GM19239 (cell line): ENCODE measurements around the gene SHF.
A peak's percentile ranks its signal among the peaks of the same experiment; 100 is the strongest.
"Not testable (repeated sequence)": the region's sequence is repeated elsewhere in the genome, so short reads cannot be mapped to it uniquely, and the experiment has no call there.

Source experiments
- DNase-seq: peaks from one replicate; pipeline ENCODE4 v3.0.0; 2011; ENCODE audit warnings: low spot score; ENCODE audit not compliant: insufficient read length
- FAIRE-seq: peaks from 2 replicates; lab custom pipeline; 2011; peaks lifted over from hg19 to GRCh38; lab: Jason Lieb, UNC

The SHF gene

DNA sequence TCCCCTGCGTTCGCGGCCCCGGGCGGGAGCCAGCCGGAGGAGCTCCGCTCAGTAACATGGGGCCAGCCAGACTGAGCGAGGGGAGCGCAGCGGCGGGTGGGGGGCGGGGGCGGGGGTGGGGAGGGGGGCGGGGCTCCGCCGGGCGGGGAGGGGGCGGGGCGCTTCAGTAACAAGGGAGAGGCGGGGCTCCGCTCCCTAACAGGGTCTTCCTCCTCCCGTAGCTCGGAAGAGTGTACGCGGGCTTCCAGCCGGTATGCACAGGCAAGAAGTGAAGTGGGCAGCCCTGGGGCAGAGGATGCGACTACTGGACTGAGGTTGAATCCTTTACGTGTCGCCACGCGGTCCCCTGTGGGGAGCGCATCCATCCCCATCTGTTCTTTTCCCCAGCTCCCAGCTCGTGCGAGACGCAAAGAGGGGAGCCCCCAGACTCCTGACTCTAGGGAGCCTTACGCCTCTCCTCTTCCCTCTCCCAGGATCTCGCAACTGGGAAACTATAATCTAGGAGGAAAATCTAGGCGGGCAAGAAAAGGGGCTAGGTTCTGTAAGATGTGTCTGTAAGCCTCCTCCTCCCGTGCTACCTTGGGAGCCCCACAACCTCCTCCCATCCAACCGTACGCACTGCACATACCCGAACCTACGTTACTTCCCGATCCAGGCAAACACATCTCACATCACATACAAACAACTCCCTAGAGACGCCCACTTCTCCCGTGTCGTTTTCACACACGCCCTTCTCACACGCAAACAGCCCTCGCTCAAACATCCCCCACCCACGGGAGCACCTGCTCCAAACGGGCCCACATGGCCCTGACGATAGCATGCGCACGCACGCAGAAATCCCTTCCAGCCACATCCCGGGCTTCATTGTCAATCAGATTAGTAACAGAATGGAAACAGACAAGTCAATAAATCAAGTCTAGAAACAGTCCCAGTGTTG, at the start of gene SHF:
TSS of gene SHF (minus strand) at position 73 of the 937 bp plus-strand sequence. CDS start at position 58, 15 bp downstream.
- peak; percentile 39 for FAIRE-seq
- DNase-seq = no peak

- FAIRE-seq, DNase-seq: not testable (repeated sequence)
Observed at GRCh38 chr15:45236806-45237205, 49.0 kb upstream of the SHF start.

DNA sequence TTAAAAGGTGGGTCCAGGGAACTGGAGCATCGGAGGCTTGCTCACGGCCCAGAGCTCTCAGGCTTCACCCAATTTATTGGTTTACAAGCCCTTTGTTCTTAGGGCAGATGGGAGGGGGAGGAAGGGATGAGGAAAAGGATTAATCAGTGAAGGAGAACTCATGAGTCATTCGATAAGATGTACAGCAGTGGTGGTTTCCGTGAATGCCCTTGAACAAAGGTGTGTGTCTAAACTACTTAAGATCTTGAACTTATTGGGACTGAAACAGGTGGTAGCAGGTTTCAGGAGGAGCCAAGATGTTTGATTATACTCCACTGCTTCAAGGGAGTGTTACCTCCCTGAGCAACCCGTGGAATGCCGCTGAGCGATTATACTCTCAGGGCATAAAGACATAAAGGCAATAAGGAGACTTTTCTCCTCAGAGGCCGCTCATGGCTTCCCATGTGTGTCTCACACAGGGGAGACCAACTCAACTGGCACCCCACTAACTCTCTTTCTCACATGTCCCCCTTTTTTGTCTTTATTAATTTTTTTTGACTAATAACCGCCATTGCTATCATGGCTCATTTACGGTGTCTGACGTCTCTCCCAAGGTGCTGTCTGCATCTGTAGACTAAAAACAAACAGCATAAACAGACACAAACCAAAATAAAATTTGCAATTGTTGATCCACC, 46.9 kb upstream of the SHF start:
- DNase-seq (no peak), FAIRE-seq (no peak)

GRCh38 chr15:45231864-45232562, 44.2 kb upstream of the SHF start:
- DNase-seq = no peak
- no peak for FAIRE-seq

- DNase-seq (no peak), FAIRE-seq (no peak)
Observed at GRCh38 chr15:45231132-45231531, 43.4 kb upstream of the SHF start.

DNA sequence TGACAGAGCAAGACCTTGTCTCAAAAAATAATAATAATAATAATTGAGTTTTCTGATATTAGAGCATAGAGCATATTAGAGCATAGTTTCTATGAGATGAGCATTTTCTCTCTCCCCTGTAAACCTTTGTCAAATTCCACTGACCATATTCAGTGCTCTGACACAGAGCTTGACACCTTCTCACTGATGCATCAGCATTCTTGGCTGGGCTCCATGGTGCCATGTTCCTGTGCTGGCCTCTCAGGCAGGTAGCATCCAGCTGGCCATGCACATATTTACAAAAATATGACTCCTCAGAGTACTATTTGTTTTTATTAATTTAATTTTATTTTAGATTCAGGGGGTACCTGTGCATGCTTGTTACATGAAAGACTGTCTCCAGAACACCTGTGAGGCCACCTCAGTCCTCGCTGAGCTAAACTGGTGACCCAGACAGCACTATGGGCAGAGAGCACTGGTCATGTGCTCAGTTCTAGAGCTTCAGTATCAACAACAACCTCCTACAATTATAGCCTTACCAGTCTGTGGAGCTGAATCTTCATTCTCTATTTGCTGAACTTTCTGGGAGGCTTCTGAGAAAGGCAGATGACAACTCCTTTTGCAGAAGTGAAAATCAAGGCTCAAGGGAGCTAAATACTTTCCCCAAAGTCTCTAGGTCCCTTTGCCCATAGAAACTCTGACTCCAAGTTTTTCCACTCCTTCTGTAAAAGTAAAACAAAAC, 42.6 kb upstream of the SHF start:
- FAIRE-seq (no peak), DNase-seq (no peak)

DNA sequence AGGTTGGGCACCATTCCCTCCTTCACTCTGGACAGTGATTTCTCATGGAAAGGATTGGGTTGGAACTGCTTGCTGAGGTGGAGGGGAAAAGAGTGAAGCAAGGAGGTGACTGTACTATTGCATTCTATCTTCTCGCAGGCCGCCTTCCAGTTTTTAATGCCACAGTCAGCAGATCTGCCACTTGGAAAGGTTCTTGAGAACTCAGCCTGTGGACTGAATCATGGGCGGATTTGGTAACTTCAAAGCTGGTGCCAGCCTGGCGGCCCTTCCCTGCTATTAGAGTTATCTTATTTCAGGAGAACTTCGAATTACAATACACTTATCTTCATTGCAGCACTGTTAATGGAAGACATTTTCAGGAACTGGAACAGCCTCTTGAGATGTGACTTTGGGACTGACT, 41.2 kb upstream of the SHF start:
- DNase-seq (no peak), FAIRE-seq (no peak)

DNA sequence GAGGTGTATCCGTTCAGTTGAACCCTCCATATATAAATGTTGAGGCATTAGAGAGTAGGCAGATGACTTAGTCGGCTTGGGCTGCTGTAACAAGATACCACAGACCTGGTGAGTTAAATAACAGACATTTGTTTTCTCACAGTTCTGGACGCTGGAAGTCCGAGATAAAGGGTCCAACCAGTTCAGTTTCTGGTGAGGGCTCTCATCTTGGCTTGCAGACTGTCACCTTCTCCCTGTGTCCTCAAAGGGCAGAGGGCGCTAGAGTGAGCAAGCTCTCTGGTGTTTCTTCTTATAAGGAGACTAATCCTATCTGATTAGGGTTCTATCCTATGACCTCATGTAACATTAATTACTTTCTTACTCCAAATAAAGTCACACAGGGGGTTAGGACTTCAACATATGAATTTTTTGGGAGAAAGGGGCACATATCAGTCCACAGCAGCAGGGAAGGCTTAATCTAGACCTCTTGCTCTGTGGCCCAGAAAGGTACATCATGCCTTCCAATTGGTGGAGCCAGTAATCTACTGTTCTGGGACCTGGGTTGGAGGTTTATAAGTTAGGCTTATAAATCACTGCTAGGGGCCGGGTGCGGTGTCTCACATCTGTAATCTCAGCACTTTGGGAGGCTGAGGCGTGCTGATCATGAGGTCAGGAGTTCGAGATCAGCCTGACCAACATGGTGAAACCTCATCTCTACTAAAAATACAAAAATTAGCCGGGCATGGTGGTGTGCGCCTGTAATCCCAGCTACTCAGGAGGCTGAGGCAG, 37.9 kb upstream of the SHF start:
- DNase-seq (no peak), FAIRE-seq (no peak)

DNA sequence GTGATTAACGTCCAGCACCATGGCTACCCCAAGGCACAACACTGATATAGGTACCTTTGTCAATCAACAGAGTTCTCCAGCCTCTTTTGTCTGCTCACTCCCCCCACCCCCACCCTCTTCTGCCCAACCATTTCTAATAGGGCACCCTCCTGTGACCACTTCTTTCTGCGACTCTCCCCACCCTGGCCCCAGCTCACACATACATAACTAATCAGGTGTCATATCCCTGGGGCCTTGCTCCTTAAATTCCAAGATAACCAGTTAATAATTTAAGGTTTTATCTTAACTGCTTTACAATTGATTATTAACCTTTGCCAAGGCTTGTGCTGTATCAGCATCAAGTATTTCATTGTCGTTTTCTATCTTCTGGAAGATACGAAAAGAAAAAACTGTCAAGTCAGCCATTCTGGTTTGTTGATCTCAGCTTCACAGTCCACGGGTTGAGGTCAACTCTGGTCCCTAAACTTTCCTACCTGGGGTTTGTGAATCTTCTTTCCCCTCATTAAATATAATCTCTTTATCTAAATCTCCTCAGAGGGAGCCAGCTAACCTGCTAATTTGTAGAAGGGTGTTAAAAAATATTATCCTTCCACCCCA, 37.0 kb upstream of the SHF start:
- FAIRE-seq (no peak), DNase-seq (no peak)

- no peak for FAIRE-seq
- no peak for DNase-seq
Observed at GRCh38 chr15:45221967-45222366, 34.2 kb upstream of the SHF start.

- no peak for DNase-seq
- no peak for FAIRE-seq
Observed at GRCh38 chr15:45221053-45221599, 33.4 kb upstream of the SHF start.

GRCh38 chr15:45212493-45212892, 24.7 kb upstream of the SHF start:
- DNase-seq = no peak
- no peak for FAIRE-seq

- DNase-seq = no peak
- peak; percentile 75 for FAIRE-seq
Observed at GRCh38 chr15:45205192-45205591, 17.4 kb upstream of the SHF start.

GRCh38 chr15:45203182-45203581, 15.4 kb upstream of the SHF start:
- FAIRE-seq (no peak), DNase-seq (no peak)

DNA sequence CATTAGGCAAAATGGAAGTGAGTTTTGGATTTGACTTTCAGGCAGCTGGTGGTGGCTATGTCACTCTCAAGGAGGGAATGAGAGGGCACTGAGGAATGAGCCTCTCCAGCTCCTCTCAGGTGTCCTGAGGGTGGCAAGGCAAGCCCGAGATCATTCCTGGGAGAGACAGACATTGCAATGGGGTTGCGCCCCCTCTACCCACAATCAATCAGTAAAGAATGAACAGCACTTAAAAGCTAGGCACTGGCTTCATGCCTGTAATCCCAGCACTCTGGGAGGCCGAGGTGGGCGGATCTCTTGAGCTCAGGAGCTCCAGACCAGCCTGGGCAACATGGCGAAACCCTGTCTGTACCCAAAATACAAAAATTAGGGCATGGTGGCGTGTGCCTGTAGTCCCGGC, 14.1 kb upstream of the SHF start:
- no peak for FAIRE-seq
- DNase-seq = no peak

GRCh38 chr15:45201557-45201859, 13.7 kb upstream of the SHF start:
- FAIRE-seq = no peak
- DNase-seq = no peak

DNA sequence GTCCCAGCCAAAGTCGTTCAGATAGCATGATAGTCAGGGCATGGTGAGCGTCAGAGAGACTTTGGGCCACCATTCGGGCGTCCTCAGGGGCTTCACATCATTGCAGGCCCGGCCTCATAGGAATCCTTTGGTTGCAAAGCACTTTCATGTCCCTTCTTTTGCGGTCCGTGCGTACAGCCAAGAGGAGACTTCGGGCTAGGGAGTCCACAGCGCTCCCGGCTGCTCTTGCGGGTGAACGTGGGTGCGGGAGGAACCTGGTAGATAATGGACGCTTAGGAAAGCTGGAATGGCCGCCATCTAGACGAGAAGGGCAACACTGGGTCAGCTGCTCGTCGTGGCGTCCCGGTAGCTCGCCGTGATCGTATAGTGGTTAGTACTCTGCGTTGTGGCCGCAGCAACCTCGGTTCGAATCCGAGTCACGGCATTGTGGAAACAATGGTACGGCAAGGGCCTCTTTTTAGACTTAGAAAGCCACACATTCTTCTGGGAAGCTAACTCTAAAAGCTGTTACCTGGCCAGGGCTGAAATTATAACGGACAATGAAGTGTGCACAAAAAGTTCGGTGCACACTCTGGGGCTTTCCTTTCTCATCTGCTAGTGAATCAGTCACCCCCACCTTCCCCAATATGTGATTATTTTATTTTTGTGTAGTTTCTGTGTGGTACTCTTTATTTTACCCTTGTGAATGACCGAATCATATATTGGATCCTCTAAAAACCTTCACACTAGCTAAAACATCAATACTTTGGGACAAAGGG, 13.2 kb upstream of the SHF start:
- no peak for DNase-seq
- peak; percentile 39 for FAIRE-seq
